Measurements from ENCODE around the gene PI4KA.

GRCh38 chr22:20749453-20749852 lies 109.2 kb downstream of the PI4KA start:
- TF ChIP-seq CTCF (IDR thresholded peaks at IDR 0.05; ENCODE audit: poor library complexity, severe bottlenecking): no peak
- TF ChIP-seq TAF1 (IDR thresholded peaks at IDR 0.05; ENCODE audit: low read depth): no peak
- TF ChIP-seq POLR2AphosphoS5 (IDR thresholded peaks at IDR 0.05): no peak
- TF ChIP-seq EZH2 (IDR thresholded peaks at IDR 0.05; ENCODE audit: borderline replicate concordance, insufficient read depth, low read length, poor library complexity, severe bottlenecking): no peak
- no peak for TF ChIP-seq EP300 (conservative IDR thresholded peaks at IDR 0.05; ENCODE audit: poor library complexity, severe bottlenecking)
